Effector memory CD4-positive, alpha-beta T cell (primary cell): ENCODE results near the gene GALNT17.

Source experiments
- DNase-seq, 3 donors: peaks; one replicate each; pipeline ENCODE4 v3.0.0-alpha.2; 2020
- H3K27ac ChIP-seq: 2 replicates; pipeline ENCODE4 v1.7.0; 2013; ENCODE audit warnings: mild to moderate bottlenecking, low read length, moderate library complexity; ENCODE audit not compliant: insufficient read depth, poor library complexity, severe bottlenecking
- H3K27me3 ChIP-seq: replicated peaks from 2 replicates; pipeline ENCODE4 v1.7.0; 2013; ENCODE audit warnings: mild to moderate bottlenecking, low read length; ENCODE audit not compliant: insufficient read depth, control insufficient read depth, poor library complexity, severe bottlenecking
- H3K36me3 ChIP-seq: 2 replicates; pipeline ENCODE4 v1.7.0; 2013; ENCODE audit warnings: mild to moderate bottlenecking, low read length, moderate library complexity; ENCODE audit not compliant: control insufficient read depth, insufficient read depth
- H3K4me1 ChIP-seq: 2 replicates; pipeline ENCODE4 v1.7.0; 2013; ENCODE audit warnings: low read length, mild to moderate bottlenecking; ENCODE audit not compliant: control insufficient read depth, insufficient read depth, poor library complexity, severe bottlenecking
- H3K4me3 ChIP-seq: 2 replicates; pipeline ENCODE4 v1.7.0; 2013; ENCODE audit warnings: low read length, low read depth, mild to moderate bottlenecking; ENCODE audit not compliant: insufficient read depth, poor library complexity, severe bottlenecking
- H3K9me3 ChIP-seq: 2 replicates; pipeline ENCODE4 v1.7.0; 2013; ENCODE audit warnings: mild to moderate bottlenecking, low read length, moderate library complexity; ENCODE audit not compliant: control insufficient read depth

Gene GALNT17

DNA sequence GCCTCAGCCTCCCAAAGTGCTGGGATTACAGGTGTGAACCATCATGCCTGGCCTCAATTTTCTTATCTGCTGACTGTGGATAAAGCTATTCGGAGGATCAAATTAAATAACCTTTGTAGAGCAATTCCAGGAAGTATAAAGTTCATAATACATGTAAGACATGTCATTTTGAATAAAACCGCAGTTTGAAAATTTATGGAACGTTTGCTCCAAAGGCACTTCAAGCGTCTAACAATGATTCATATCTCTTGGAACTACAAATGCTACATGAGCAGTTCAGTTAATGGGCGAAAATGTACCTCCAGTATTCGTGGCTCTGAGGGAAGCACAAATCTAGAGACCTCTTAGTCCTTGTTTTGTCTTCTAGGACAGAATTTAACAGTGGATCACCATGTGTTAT is 190.3 kb downstream of the GALNT17 start:
- H3K36me3 ChIP-seq: no peaks in the 10 kb centered on the region
- H3K4me1 ChIP-seq: no peaks in the 10 kb centered on the region
- no peak overlapping the region for H3K27ac ChIP-seq
- no peaks in the 10 kb centered on the region for H3K27me3 ChIP-seq
- H3K9me3 ChIP-seq: no peaks in the 10 kb centered on the region
- no peak for DNase-seq
- no peak overlapping the region for H3K4me3 ChIP-seq

DNA sequence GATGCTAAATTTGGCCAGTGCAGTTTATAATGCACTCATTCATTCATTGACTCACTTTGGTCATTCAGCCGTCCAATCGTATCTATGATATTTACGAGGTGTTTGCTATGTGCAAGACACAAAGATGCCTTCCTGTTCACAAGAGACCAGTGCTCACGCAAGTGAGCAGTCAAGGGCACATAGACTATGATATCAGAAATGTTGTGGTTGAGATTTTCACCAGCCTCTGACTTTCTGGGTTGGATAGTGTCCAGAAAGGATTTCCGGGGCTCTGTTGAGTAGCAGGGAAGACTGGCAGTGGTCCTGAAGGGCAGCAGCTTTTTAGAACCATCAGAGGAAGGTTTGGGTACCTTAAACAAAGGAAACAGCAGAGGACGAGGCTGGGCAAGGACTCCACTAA is 191.8 kb downstream of the GALNT17 start:
- H3K9me3 ChIP-seq: no peaks in the 10 kb centered on the region

DNA sequence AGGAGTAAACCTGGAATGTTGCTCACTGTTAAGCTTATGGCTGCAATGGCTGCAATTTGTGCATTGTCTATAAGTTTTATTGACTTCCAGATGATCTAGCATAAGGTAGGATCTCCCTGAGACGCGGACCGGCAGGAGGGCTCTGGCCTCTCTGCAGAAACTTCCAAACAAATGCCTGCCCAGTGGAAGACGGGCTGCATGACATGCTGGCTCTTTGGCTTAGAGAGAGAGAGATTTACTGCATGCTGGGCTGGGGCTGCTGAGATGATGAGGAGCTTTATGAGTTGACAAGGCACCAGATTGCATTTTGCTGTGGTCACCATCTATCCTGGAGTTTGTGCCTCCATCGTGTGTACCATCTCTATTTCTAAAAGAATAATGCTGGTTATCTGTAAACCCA is 193.2 kb downstream of the GALNT17 start:
- DNase-seq: no peak
- no peaks in the 10 kb centered on the region for H3K27me3 ChIP-seq
- H3K4me3 ChIP-seq: no peak overlapping the region
- no peaks in the 10 kb centered on the region for H3K36me3 ChIP-seq
- no peaks in the 10 kb centered on the region for H3K9me3 ChIP-seq
- H3K4me1 ChIP-seq: no peaks in the 10 kb centered on the region
- H3K27ac ChIP-seq: no peak overlapping the region

More for the DNA sequence above, 191.8 kb downstream of the GALNT17 start:
- H3K4me3 ChIP-seq: no peak overlapping the region
- H3K36me3 ChIP-seq: no peaks in the 10 kb centered on the region
- no peaks in the 10 kb centered on the region for H3K27me3 ChIP-seq
- no peaks in the 10 kb centered on the region for H3K4me1 ChIP-seq
- H3K27ac ChIP-seq: no peak overlapping the region
- DNase-seq: no peak

DNA sequence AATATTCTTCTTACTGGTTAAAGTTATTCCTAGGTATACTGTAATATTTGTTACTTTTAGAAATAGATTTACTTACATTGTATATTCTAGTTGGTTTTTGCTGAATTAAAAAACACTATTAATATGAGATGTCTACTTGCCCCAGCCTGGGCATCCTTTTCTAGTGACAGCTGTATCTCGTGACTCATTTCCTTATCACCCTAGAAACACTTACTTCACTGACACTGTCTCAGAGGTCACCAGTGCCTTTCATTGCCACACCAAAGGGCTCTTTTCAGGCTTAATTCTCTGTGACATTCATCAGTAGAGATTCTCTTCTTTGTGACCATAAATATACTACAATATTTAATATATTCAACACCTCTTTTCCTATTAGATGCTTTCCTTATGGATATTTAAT is 194.7 kb downstream of the GALNT17 start:
- H3K27ac ChIP-seq: no peak overlapping the region
- no peaks in the 10 kb centered on the region for H3K9me3 ChIP-seq
- H3K27me3 ChIP-seq: no peaks in the 10 kb centered on the region
- H3K4me3 ChIP-seq: no peak overlapping the region
- H3K4me1 ChIP-seq: no peaks in the 10 kb centered on the region
- no peak for DNase-seq
- no peaks in the 10 kb centered on the region for H3K36me3 ChIP-seq

DNA sequence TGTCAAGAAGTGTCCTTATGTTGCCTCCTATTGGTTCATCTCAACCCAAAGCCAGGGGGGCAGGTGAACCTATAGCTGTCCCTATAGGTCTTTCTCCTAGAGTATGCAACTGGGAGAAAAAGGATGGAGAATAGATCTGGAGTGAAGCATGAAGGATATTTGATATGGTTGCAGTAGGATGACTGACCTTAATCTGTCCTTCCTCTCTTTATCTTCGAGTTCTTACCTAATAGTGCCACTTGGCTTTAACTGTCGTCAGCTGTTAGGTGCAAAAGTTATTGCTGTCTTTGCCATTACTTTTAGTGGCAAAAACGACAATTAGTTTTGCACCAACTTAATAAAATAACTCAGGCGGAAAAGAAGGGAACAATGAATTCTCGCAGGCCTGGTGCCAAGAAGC is 196.0 kb downstream of the GALNT17 start:
- no peaks in the 10 kb centered on the region for H3K27me3 ChIP-seq
- DNase-seq: no peak
- H3K36me3 ChIP-seq: no peaks in the 10 kb centered on the region
- H3K9me3 ChIP-seq: no peaks in the 10 kb centered on the region
- H3K27ac ChIP-seq: no peak overlapping the region
- H3K4me1 ChIP-seq: no peaks in the 10 kb centered on the region
- H3K4me3 ChIP-seq: no peak overlapping the region

DNA sequence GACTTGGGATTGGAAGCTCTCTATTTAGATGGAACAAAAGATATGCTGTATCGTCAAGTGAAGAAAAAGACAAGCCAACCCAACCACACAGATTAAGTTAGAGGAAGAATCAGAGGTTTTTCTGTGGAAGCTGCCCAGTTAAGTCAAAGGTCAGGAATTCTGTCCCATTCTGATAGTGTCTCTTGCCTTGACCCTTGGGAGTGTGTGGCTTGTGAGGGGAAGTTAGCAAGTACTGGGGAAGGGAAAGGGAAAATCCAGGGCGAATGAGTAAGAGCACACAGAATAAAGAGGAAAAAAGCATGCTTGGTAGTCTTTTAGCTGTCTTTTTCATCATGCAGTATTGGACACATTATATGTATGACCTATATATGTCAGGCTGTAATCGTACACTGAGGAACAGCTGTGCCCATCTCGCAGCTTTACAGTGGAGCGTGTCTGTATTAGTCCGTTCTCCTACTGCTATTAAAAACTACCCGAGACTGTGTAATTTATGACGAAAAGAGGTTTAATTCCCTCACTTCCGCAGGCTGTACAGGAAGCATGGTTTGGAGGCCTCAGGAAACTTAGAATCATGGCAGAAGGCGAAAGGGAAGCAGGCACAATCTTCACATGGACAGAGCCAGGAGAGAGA is 197.2 kb downstream of the GALNT17 start:
- DNase-seq: no peak
- H3K36me3 ChIP-seq: no peaks in the 10 kb centered on the region
- no peak overlapping the region for H3K4me3 ChIP-seq
- H3K4me1 ChIP-seq: no peaks in the 10 kb centered on the region
- H3K27ac ChIP-seq: no peak overlapping the region
- H3K9me3 ChIP-seq: no peaks in the 10 kb centered on the region
- no peaks in the 10 kb centered on the region for H3K27me3 ChIP-seq

DNA sequence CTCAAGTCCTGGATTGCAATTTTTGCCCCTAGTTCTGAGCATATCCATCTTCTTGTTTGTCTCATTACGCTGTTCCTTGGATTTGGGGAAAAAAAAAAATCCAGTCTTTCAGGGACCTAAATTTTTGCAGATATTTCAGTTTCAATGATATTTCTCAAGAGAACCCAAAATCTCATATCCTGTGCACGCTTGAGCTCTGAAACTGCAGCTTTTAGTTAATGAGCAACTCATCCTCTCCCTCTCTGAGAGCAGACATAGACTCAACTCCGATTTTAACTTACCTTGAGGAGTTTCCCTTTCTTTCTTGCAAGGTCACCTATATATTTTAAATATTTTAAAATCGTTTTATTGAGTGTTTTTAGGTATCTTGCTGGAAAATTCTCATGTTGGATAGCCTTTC is 200.3 kb downstream of the GALNT17 start:
- Histone ChIP-seq H3K27me3 (no peaks in the 10 kb centered on the region), H3K4me3 (no peak overlapping the region), H3K9me3 (no peaks in the 10 kb centered on the region), H3K4me1 (no peaks in the 10 kb centered on the region), H3K27ac (no peak overlapping the region), H3K36me3 (no peaks in the 10 kb centered on the region)
- no peak for DNase-seq

DNA sequence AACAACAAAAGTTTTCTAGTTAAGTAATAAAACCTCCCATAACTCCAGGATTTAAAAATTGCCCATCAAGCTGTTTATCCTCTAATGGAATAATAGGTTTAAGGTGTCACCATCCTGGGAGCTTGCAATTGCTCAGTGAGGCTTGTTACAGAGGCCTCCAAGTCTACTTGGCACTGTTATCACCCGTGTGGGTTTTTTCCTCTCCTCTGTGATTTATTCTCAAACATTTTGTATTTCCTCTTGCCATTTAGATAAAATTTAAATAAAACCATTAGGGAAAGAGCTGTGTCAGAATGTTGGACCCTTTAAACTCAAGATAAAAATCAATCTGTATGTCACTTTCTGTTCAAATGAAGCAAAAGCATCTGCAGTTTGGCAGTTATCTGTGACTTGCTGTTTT is 202.6 kb downstream of the GALNT17 start:
- Histone ChIP-seq H3K36me3 (no peaks in the 10 kb centered on the region), H3K27me3 (no peaks in the 10 kb centered on the region), H3K4me3 (no peak overlapping the region), H3K9me3 (no peaks in the 10 kb centered on the region), H3K4me1 (no peaks in the 10 kb centered on the region), H3K27ac (no peak overlapping the region)
- no peak for DNase-seq

DNA sequence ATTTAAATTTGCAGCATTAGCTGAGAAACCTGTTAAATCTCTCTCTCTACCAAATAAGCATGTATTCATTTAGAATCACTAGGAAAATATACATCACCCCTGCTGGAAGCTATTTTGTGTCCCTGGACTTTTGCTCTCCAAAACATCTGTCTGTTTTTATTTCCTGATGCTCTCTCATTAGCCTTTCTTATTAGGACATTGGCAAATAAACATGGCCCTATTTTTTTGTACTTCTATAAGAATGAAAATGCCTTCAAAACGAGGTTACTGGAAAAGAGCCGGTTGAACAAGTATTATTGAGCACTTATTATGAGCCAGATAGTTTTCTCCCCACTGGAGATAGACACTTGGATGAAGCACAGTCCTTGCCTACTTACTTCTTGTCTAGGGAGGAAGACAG is 206.9 kb downstream of the GALNT17 start:
- DNase-seq: no peak
- Histone ChIP-seq H3K27me3 (no peaks in the 10 kb centered on the region), H3K4me3 (no peak overlapping the region), H3K9me3 (no peaks in the 10 kb centered on the region), H3K4me1 (no peaks in the 10 kb centered on the region), H3K36me3 (no peaks in the 10 kb centered on the region), H3K27ac (no peak overlapping the region)

DNA sequence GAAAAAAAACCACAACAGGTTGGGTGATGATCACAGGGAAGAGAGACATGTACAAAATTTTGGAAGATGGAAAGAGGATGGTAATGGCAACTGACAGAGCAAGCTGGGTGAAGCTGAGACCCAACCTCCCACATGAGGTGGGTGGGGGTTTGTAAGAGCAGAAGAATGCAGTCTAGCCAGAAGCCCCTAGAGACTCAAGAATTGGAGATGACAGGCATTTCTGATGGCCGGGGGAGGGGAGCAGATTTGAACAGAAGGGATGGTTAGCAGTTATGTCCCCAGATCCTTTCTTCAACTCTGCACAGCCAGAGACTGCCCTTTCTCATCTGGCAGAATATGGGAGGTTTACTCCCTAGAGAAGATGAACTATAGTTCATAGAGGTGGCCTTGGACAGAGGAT is 208.0 kb downstream of the GALNT17 start:
- Histone ChIP-seq H3K4me1 (no peaks in the 10 kb centered on the region), H3K27me3 (no peaks in the 10 kb centered on the region), H3K36me3 (no peaks in the 10 kb centered on the region), H3K27ac (no peak overlapping the region), H3K4me3 (no peak overlapping the region), H3K9me3 (no peaks in the 10 kb centered on the region)
- DNase-seq: no peak
